T-helper 2 cell treated with Interferon-gamma antibody and Interleukin-4, amounts not matched to agents 100 ng/mL and 5 ng/mL, for 36 hours (primary cell): ENCODE results near the gene OR7A5. TPM values are rescaled to one million over a fixed set of nuclear protein-coding genes. Genes with fewer than 3 reads are reported as not detected.
"Not testable (repeated sequence)": the region's sequence is repeated elsewhere in the genome, so short reads cannot be mapped to it uniquely, and the experiment has no call there.

Source experiments
- intact Hi-C: fragments of 100-400 bp; cut with micrococcal nuclease; formaldehyde crosslinking; loops from one replicate; pipeline ENCODE4 v1.15.1; 2023
- total RNA-seq: library from RNA; stranded (reverse); gene quantifications from 2 replicates; pipeline ENCODE4 v1.2.3, GENCODE V29; 2022

The OR7A5 gene
- not detected in 2 replicates for total RNA-seq

GRCh38 chr19:14835011-14835410, at the start of gene OR7A5, which contains the start of gene OR7C1:
Gene OR7A5, minus strand, starts transcription at chr19:14835185. Its CDS starts 6,944 bp downstream, at chr19:14828241.
Gene OR7C1, minus strand, starts transcription at chr19:14835185. Its CDS starts 35,049 bp downstream, at chr19:14800136.
- intact Hi-C loops = no loop called here

- intact Hi-C loops = no loop called here
Measured at GRCh38 chr19:14871619-14872230, 36.7 kb upstream of the OR7A5 start.

GRCh38 chr19:14868497-14868896, 33.5 kb upstream of the OR7A5 start:
- intact Hi-C loops = no loop called here

GRCh38 chr19:14848822-14849221, 13.8 kb upstream of the OR7A5 start, which contains the start of gene OR7A10:
Gene OR7A10, minus strand, starts transcription at chr19:14848922. Its CDS starts 7,045 bp downstream, at chr19:14841877.
- intact Hi-C loops = no loop called here

GRCh38 chr19:14843578-14843977, 8.6 kb upstream of the OR7A5 start:
- intact Hi-C loops = no loop called here

- intact Hi-C loops = no loop called here
Measured at GRCh38 chr19:14843169-14843568, 8.2 kb upstream of the OR7A5 start.

- intact Hi-C loops = no loop called here
Measured at GRCh38 chr19:14840206-14840605, 5.2 kb upstream of the OR7A5 start.

GRCh38 chr19:14837391-14837790, 2.4 kb upstream of the OR7A5 start:
- intact Hi-C loops = no loop called here

GRCh38 chr19:14830702-14831101, 4.3 kb downstream of the OR7A5 start:
- intact Hi-C loops = no loop called here

- intact Hi-C loops = no loop called here
Measured at GRCh38 chr19:14826006-14826405, 9.0 kb downstream of the OR7A5 start.

- intact Hi-C loops = no loop called here
Measured at GRCh38 chr19:14821937-14822336, 13.0 kb downstream of the OR7A5 start.

- intact Hi-C loops = no loop called here
Measured at GRCh38 chr19:14818588-14818987, 16.4 kb downstream of the OR7A5 start.

GRCh38 chr19:14817052-14817451, 17.9 kb downstream of the OR7A5 start:
- intact Hi-C loops = no loop called here

- intact Hi-C loops = no loop called here
Measured at GRCh38 chr19:14814982-14815652, 19.9 kb downstream of the OR7A5 start.

GRCh38 chr19:14809272-14810057, 25.5 kb downstream of the OR7A5 start:
- intact Hi-C loops = no loop called here

- intact Hi-C loops = no loop called here
Measured at GRCh38 chr19:14804765-14805164, 30.2 kb downstream of the OR7A5 start.

GRCh38 chr19:14798760-14799159, 36.2 kb downstream of the OR7A5 start:
- intact Hi-C loops = no loop called here

GRCh38 chr19:14796021-14796420, 39.0 kb downstream of the OR7A5 start:
- intact Hi-C loops = no loop called here

- intact Hi-C loops = no loop called here
Measured at GRCh38 chr19:14795078-14795721, 39.8 kb downstream of the OR7A5 start.

- intact Hi-C loops = not testable (repeated sequence)
Measured at GRCh38 chr19:14792250-14792649, 42.7 kb downstream of the OR7A5 start.

- intact Hi-C loops = no loop called here
Measured at GRCh38 chr19:14786421-14786851, 48.5 kb downstream of the OR7A5 start.
